ENCODE data around the gene NMUR1.

Gene NMUR1

GRCh38 chr2:231476920-231477319 lies 53.3 kb downstream of the NMUR1 start:
- TF ChIP-seq POLR2A (IDR thresholded peaks at IDR 0.05; ENCODE audit: low read depth, low read length) = no peak
- no peak for TF ChIP-seq POLR2AphosphoS5 (IDR thresholded peaks at IDR 0.05; ENCODE audit: low read depth, low read length)
- no peak for TF ChIP-seq TAF1 (IDR thresholded peaks at IDR 0.05; ENCODE audit: borderline replicate concordance, low read depth, low read length)
- FAIRE-seq = no peak

GRCh38 chr2:231475965-231476364 lies 54.3 kb downstream of the NMUR1 start:
- FAIRE-seq (no peak), DNase-seq (ENCODE audit: insufficient read length) (no peak)
- no peak for TF ChIP-seq TAF1 (IDR thresholded peaks at IDR 0.05; ENCODE audit: borderline replicate concordance, low read depth, low read length)
- no peak for TF ChIP-seq POLR2AphosphoS5 (IDR thresholded peaks at IDR 0.05; ENCODE audit: low read depth, low read length)
- TF ChIP-seq POLR2A (IDR thresholded peaks at IDR 0.05; ENCODE audit: low read depth, low read length) = no peak

More at GRCh38 chr2:231476920-231477319, 53.3 kb downstream of the NMUR1 start:
- DNase-seq (ENCODE audit: insufficient read length) = no peak
